CD4-positive, alpha-beta T cell treated with Interleukin-21 for 1 hour (primary cell): ENCODE data around the gene GCN1.

Experiments
- DNase-seq: peaks from one replicate; pipeline ENCODE4 v3.0.0-alpha.2; 2020

GCN1 gene

DNA sequence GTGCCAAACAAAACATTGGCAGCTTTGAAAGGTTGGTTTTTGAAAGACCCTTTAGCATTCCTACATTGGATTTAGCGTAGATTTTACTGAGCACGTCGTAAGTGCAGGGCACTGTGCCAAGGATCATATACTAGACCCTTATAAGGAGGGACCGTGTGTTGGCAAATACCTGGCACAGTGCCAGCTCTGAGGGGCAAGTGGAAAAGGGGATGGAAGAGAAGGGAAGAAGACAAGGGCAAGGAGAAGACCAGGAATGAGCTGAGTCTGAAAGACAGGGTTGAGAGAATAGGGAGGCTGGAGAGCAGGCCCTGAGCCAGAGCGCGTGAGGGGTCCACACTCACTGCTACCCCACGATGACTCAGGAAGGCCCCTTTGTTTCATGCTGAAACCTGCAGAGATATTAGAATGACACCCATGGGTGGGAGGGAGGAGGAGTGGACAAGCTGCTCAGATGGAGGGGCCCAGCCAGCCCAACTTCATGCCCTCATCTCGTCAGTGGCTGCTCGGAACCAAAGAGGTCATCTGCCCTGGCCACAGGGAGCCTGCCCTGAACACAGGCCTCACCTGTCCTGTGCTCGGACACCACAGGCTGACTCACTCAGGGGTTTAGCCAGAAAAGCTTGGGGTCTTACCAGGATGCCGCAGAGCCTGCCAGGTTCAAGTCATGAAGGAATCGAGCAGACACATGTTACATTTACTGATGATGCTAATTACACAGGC is 103.0 kb downstream of the GCN1 start:
- no peak for DNase-seq

GRCh38 chr12:120090626-120091295 is 103.8 kb downstream of the GCN1 start:
- no peak for DNase-seq

GRCh38 chr12:120090206-120090605 is 104.3 kb downstream of the GCN1 start:
- DNase-seq, result no peak

DNA sequence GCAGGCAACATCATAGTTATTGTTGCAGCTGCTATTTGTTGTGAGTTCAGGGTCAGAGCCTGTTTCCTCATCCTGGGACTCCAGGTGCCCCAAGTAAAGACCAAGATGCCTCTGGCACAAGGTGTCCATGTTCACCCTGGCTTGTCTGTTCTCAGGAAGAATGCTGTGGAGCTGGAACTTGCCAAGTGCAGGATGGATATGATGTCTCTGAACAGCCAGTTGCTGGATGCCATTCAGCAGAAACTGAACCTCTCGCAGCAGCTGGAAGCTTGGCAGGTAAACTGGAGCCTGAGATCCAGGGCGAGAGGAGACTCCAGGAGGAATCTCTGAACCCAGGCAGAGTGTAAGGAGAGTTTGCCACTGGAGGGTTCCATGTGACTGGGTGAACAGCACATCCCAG is 104.7 kb downstream of the GCN1 start:
- DNase-seq, result no peak

- DNase-seq, result no peak
Measured at GRCh38 chr12:120089105-120089504, 105.4 kb downstream of the GCN1 start.

GRCh38 chr12:120086801-120087621 is 107.5 kb downstream of the GCN1 start:
- peak; percentile 100 for DNase-seq

DNA sequence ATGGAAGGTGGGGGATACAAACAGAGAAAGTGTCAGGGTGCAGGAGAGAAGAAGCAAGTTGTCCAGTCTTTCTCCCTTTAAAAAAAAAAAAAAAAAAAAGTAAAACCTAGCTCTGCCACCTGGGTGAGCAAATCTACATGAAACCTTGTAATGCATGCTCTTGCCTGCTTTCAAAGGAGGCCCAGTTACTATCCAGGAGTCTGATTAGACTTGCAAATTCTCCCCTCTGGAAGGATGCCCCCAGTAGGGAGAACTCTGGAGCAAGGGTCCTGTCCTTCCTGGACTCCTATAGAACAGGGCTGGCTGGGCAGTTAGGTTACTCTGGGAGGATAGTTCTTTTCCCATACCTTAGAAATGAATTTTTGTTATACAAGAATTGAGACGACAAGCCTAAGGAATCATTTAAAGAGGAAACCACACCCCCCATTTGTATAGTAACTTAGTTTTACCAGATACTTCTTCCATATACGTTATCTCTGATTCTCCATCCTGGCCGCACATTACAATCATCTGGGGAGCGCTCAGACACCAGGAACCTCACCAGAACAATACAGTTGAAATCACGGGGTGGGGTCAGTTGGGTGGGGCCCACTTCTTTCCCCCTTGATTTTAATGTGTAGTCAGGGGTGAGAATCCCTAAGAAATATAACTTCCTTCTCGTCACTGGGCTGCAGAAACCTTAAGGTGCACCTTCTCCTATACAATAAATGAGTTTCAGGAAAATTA is 108.4 kb downstream of the GCN1 start:
- no peak for DNase-seq

- DNase-seq, result no peak
Measured at GRCh38 chr12:120081641-120082040, 112.9 kb downstream of the GCN1 start.

- no peak for DNase-seq
Measured at GRCh38 chr12:120079411-120080400, 114.8 kb downstream of the GCN1 start.

- DNase-seq, result peak; percentile 17
Measured at GRCh38 chr12:120078868-120079267, 115.6 kb downstream of the GCN1 start.

GRCh38 chr12:120077260-120077659 is 117.3 kb downstream of the GCN1 start:
- DNase-seq, result no peak
